SH-SY5Y (cell line): Measurements from ENCODE around the gene SEL1L3.

ENCODE experiments used
- GATA2 ChIP-seq: IDR thresholded peaks from 2 replicates; pipeline ENCODE4 v1.6.1; 2011; ENCODE audit warnings: mild to moderate bottlenecking, low read depth, low read length
- GATA3 ChIP-seq: IDR thresholded peaks from 2 replicates; pipeline ENCODE4 v1.6.1; 2011; ENCODE audit warnings: low read depth, mild to moderate bottlenecking, low read length, moderate library complexity

DNA sequence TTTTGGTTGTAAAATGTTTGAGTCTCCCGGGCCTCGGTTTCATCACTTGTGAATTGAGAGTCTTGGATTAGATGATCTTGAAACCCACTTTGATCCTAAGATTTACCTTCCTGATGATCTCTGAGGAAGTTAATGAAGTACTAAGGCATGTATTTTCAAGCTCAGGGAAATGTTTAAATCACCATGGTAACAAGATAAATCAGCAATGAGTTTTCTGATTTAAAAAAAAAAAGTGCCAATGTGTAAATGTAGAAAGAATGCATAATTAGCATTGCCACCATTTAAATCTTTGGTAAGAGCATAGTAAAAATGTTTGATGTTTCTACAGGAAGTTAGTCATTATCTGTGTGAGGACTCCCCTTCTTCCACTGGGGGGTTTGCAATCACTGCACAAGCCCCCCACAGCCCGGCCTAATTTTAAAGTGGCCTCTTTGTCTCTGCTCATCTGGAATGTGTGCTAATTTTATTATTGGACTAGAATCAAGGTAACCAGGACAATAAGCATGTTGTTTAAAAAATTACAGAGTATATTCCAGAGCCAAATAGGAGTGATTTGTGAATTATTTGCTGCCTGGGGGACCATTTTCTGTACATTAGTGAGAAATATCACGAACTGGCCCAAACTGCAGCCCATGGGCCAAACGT lies 113.5 kb downstream of the SEL1L3 start:
- TF ChIP-seq GATA2 (no peak), GATA3 (no peak)
